ENCODE measurements around the gene CDK14. TPM values are rescaled to one million over a fixed set of nuclear protein-coding genes. Genes with fewer than 3 reads are reported as not detected.

CDK14 gene
- total RNA-seq, 1 experiment from 2014 or later: not detected

GRCh38 chr7:90671571-90671970, 75.5 kb downstream of the CDK14 start:
- no peak for DNase-seq (ENCODE audit: low spot score)

GRCh38 chr7:90672210-90672609, 76.1 kb downstream of the CDK14 start:
- no peak for DNase-seq (ENCODE audit: low spot score)
- in situ Hi-C loops (cut with HindIII; ENCODE audit: low sequenced_read_pairs): no loop called here

More at GRCh38 chr7:90671571-90671970, 75.5 kb downstream of the CDK14 start:
- in situ Hi-C loops (cut with HindIII; ENCODE audit: low sequenced_read_pairs): no loop called here

- DNase-seq (ENCODE audit: low spot score): no peak
- in situ Hi-C loops (cut with HindIII; ENCODE audit: low sequenced_read_pairs): no loop called here
Measured at GRCh38 chr7:90674625-90675024, 78.5 kb downstream of the CDK14 start.

GRCh38 chr7:90675982-90676381, 79.9 kb downstream of the CDK14 start:
- in situ Hi-C loops (cut with HindIII; ENCODE audit: low sequenced_read_pairs): no loop called here
- DNase-seq (ENCODE audit: low spot score): no peak

- in situ Hi-C loops (cut with HindIII; ENCODE audit: low sequenced_read_pairs): no loop called here
- no peak for DNase-seq (ENCODE audit: low spot score)
Measured at GRCh38 chr7:90677486-90678404, 81.6 kb downstream of the CDK14 start.

GRCh38 chr7:90678986-90679385, 82.9 kb downstream of the CDK14 start:
- in situ Hi-C loops (cut with HindIII; ENCODE audit: low sequenced_read_pairs): no loop called here
- DNase-seq (ENCODE audit: low spot score): no peak

GRCh38 chr7:90680484-90680883, 84.4 kb downstream of the CDK14 start:
- in situ Hi-C loops (cut with HindIII; ENCODE audit: low sequenced_read_pairs): no loop called here

GRCh38 chr7:90681336-90682022, 85.4 kb downstream of the CDK14 start:
- in situ Hi-C loops (cut with HindIII; ENCODE audit: low sequenced_read_pairs): no loop called here
- DNase-seq (ENCODE audit: low spot score): no peak

More at GRCh38 chr7:90680484-90680883, 84.4 kb downstream of the CDK14 start:
- DNase-seq (ENCODE audit: low spot score): no peak

GRCh38 chr7:90686146-90686545, 90.0 kb downstream of the CDK14 start:
- no peak for DNase-seq (ENCODE audit: low spot score)
- in situ Hi-C loops (cut with HindIII; ENCODE audit: low sequenced_read_pairs): no loop called here

- in situ Hi-C loops (cut with HindIII; ENCODE audit: low sequenced_read_pairs): no loop called here
- DNase-seq (ENCODE audit: low spot score): no peak
Measured at GRCh38 chr7:90688810-90689209, 92.7 kb downstream of the CDK14 start.

- no peak for DNase-seq (ENCODE audit: low spot score)
- in situ Hi-C loops (cut with HindIII; ENCODE audit: low sequenced_read_pairs): no loop called here
Measured at GRCh38 chr7:90689260-90689659, 93.1 kb downstream of the CDK14 start.

- in situ Hi-C loops (cut with HindIII; ENCODE audit: low sequenced_read_pairs): no loop called here
- DNase-seq (ENCODE audit: low spot score): no peak
Measured at GRCh38 chr7:90690159-90690858, 94.2 kb downstream of the CDK14 start.

GRCh38 chr7:90692396-90692795, 96.3 kb downstream of the CDK14 start:
- in situ Hi-C loops (cut with HindIII; ENCODE audit: low sequenced_read_pairs): no loop called here
- DNase-seq (ENCODE audit: low spot score): no peak

GRCh38 chr7:90692947-90693346, 96.8 kb downstream of the CDK14 start:
- no peak for DNase-seq (ENCODE audit: low spot score)
- in situ Hi-C loops (cut with HindIII; ENCODE audit: low sequenced_read_pairs): no loop called here

GRCh38 chr7:90693939-90694338, 97.8 kb downstream of the CDK14 start:
- in situ Hi-C loops (cut with HindIII; ENCODE audit: low sequenced_read_pairs): no loop called here
- no peak for DNase-seq (ENCODE audit: low spot score)

GRCh38 chr7:90698616-90699015, 102.5 kb downstream of the CDK14 start:
- no peak for DNase-seq (ENCODE audit: low spot score)
- in situ Hi-C loops (cut with HindIII; ENCODE audit: low sequenced_read_pairs): no loop called here

GRCh38 chr7:90701021-90701420, 104.9 kb downstream of the CDK14 start:
- in situ Hi-C loops (cut with HindIII; ENCODE audit: low sequenced_read_pairs): no loop called here
- DNase-seq (ENCODE audit: low spot score): no peak

GRCh38 chr7:90701771-90702170, 105.7 kb downstream of the CDK14 start:
- DNase-seq (ENCODE audit: low spot score): no peak

GRCh38 chr7:90705391-90706071, 109.4 kb downstream of the CDK14 start:
- DNase-seq (ENCODE audit: low spot score): no peak
- in situ Hi-C loops (cut with HindIII; ENCODE audit: low sequenced_read_pairs): no loop called here

More at GRCh38 chr7:90701771-90702170, 105.7 kb downstream of the CDK14 start:
- in situ Hi-C loops (cut with HindIII; ENCODE audit: low sequenced_read_pairs): no loop called here
